Endothelial cell of umbilical vein (primary cell): ENCODE measurements around the gene MARCHF9. TPM values are rescaled to one million over a fixed set of nuclear protein-coding genes. Genes with fewer than 3 reads are reported as not detected.

ENCODE experiments used
- BruUV-seq: library from RNA; stranded (reverse); fragments of 400-500 nt; replicated peaks from 2 replicates; lab custom pipeline; 2021; lab: Mats Ljungman, UMichigan
- CTCF ChIA-PET: fragments of 300-600, 350-600 bp; sonication (Branson Sonifier 250); formaldehyde crosslinking; loops from one replicate; lab custom pipeline; 2021; ENCODE audit warnings: antibody characterized with exemption, inconsistent platforms; lab: Charles Lee
- POLR2A ChIA-PET: fragments of 300-600, 350-600 bp; sonication (Branson Sonifier 250); formaldehyde crosslinking; loops from one replicate; lab custom pipeline; 2021; ENCODE audit warnings: antibody characterized with exemption, inconsistent platforms; lab: Charles Lee
- DNase-seq: peaks from one replicate; pipeline ENCODE4 v3.0.0-alpha.2; 2011; ENCODE audit warnings: low read depth, low spot score
- FAIRE-seq: peaks from 2 replicates; lab custom pipeline; 2011; peaks lifted over from hg19 to GRCh38; lab: Jason Lieb, UNC
- H2AFZ ChIP-seq: 2 replicates; pipeline ENCODE4 v1.6.0; 2012; ENCODE audit warnings: low read depth, low read length, control low read depth, inconsistent platforms
- H3K27ac ChIP-seq: 2 replicates; pipeline ENCODE4 v1.5.1; 2011; ENCODE audit warnings: low read depth, mild to moderate bottlenecking, control low read depth, low read length, moderate library complexity; ENCODE audit not compliant: insufficient read depth
- H3K27me3 ChIP-seq, 2 experiments: 2 replicates each; pipeline versions ENCODE4 v1.6.0 to v1.6.1; 2011; ENCODE audit warnings: low read length in 2 of 2, mixed read lengths in 1 of 2; ENCODE audit not compliant: control insufficient read depth in 2 of 2, insufficient read depth in 2 of 2
- H3K36me3 ChIP-seq, 2 experiments: 2 replicates in 1 of 2; 3 replicates in 1 of 2; pipeline ENCODE4 v1.5.1; 2011; ENCODE audit warnings: low read length in 2 of 2, mild to moderate bottlenecking in 1 of 2, moderate library complexity in 1 of 2; ENCODE audit not compliant: control insufficient read depth in 2 of 2, insufficient read depth in 2 of 2; ENCODE audit errors: extremely low read depth in 1 of 2
- H3K4me1 ChIP-seq: 3 replicates; pipeline ENCODE4 v1.5.1; 2011; ENCODE audit warnings: mild to moderate bottlenecking, low read length; ENCODE audit not compliant: control insufficient read depth, insufficient read depth; ENCODE audit errors: extremely low read depth
- H3K4me2 ChIP-seq: 2 replicates; pipeline ENCODE4 v1.6.1; 2011; ENCODE audit warnings: low read length, control low read depth, mixed read lengths; ENCODE audit not compliant: insufficient read depth
- H3K4me3 ChIP-seq, 3 experiments: fragments of 200-600 bp in 1 of 3; sonication (generic), shearing (Covaris generic) in 1 of 3; replicated peaks in 1 of 3; 2 replicates each; pipeline ENCODE4 v1.5.1; 2011 to 2016; ENCODE audit warnings: control low read depth in 3 of 3, low read length in 3 of 3, mild to moderate bottlenecking in 2 of 3, inconsistent platforms in 1 of 3, low read depth in 1 of 3, moderate library complexity in 1 of 3; ENCODE audit not compliant: insufficient read depth in 1 of 3
- H3K79me2 ChIP-seq: 2 replicates; pipeline ENCODE4 v1.6.0; 2012; ENCODE audit warnings: low read length, inconsistent platforms; ENCODE audit not compliant: control insufficient read depth, insufficient read depth
- H3K9ac ChIP-seq: replicated peaks from 2 replicates; pipeline ENCODE3; 2011; ENCODE audit warnings: low read length, control low read depth; ENCODE audit not compliant: insufficient read depth; ENCODE audit errors: extremely low read depth
- H3K9me1 ChIP-seq: replicated peaks from 3 replicates; pipeline ENCODE4 v1.6.0; 2011; ENCODE audit warnings: mild to moderate bottlenecking, low read length; ENCODE audit not compliant: control insufficient read depth, insufficient read depth; ENCODE audit errors: extremely low read depth
- H3K9me3 ChIP-seq: replicated peaks from 2 replicates; pipeline ENCODE4 v1.5.1; 2012; ENCODE audit warnings: low read length, inconsistent platforms; ENCODE audit not compliant: control insufficient read depth, insufficient read depth
- H4K20me1 ChIP-seq: replicated peaks from 2 replicates; pipeline ENCODE3; 2011; ENCODE audit warnings: mild to moderate bottlenecking, low read length; ENCODE audit not compliant: control insufficient read depth, insufficient read depth; ENCODE audit errors: extremely low read depth
- EZH2 ChIP-seq: IDR thresholded peaks from 2 replicates; pipeline ENCODE4 v1.6.1; 2012; ENCODE audit warnings: borderline replicate concordance, low read depth, mild to moderate bottlenecking, moderate library complexity, low read length, inconsistent platforms; ENCODE audit not compliant: severe bottlenecking
- GATA2 ChIP-seq: IDR thresholded peaks from 2 replicates; pipeline ENCODE4 v1.7.0; 2011; ENCODE audit warnings: low read depth, mild to moderate bottlenecking, moderate library complexity, mixed read lengths, low read length; ENCODE audit not compliant: insufficient read length, insufficient read depth
- JUN ChIP-seq: IDR thresholded peaks from 2 replicates; pipeline ENCODE4 v1.6.1; 2011; ENCODE audit warnings: borderline replicate concordance, low read depth; ENCODE audit not compliant: insufficient read length, insufficient read depth
- MAX ChIP-seq: IDR thresholded peaks from 2 replicates; pipeline ENCODE4 v1.6.1; 2011; ENCODE audit not compliant: insufficient read depth, insufficient read length
- MYC ChIP-seq: IDR thresholded peaks from one replicate; pipeline ENCODE4 v1.6.1; 2011; ENCODE audit warnings: mild to moderate bottlenecking, low read depth, low read length
- POLR2A ChIP-seq: IDR thresholded peaks from 2 replicates; pipeline ENCODE4 v1.6.1; 2012; ENCODE audit warnings: low read depth, mild to moderate bottlenecking, control low read depth, low read length
- POLR2AphosphoS5 ChIP-seq: IDR thresholded peaks from 2 replicates; pipeline ENCODE4 v1.6.1; 2012; ENCODE audit warnings: low read depth, mild to moderate bottlenecking, control low read depth, low read length, moderate library complexity; ENCODE audit not compliant: insufficient read depth
- dilution Hi-C: fragments of 300-500 bp; cut with MboI; formaldehyde crosslinking; loops from one replicate; pipeline ENCODE4 v1.15.0; 2019; ENCODE audit warnings: low sequenced_read_pairs; ENCODE audit not compliant: extremely low pct_ligation_motif_present
- intact Hi-C: fragments of 100-400 bp; cut with micrococcal nuclease; formaldehyde crosslinking; loops from one replicate; pipeline ENCODE4 v1.10.0; 2022
- polyA plus RNA-seq, 4 experiments: library from polyadenylated mRNA; depleted of rRNA in 3 of 4; stranded (reverse) in 3 of 4; unstranded in 1 of 4; fragments of >200 nt; gene quantifications; 2 replicates each; pipeline versions ENCODE4 v1.2.1 to v1.2.3, GENCODE V29; 2011 to 2012; ENCODE audit warnings: missing spikeins in 1 of 4
- total RNA-seq: library from RNA; stranded (reverse); gene quantifications from 2 replicates; pipeline ENCODE4 v1.2.3, GENCODE V29; 2021
- TF ChIP-seq, protein P1 (sequence below), 2 donors: IDR thresholded peaks; 1 replicate in 1 of 2; 2 replicates in 1 of 2; pipeline ENCODE4 v1.5.1; 2011; ENCODE audit warnings: low read length in 2 of 2, mild to moderate bottlenecking in 2 of 2, moderate library complexity in 2 of 2, control low read depth in 1 of 2, inconsistent platforms in 1 of 2, low read depth in 1 of 2; ENCODE audit not compliant: insufficient read depth in 1 of 2; ENCODE audit errors: extremely low read depth in 1 of 2

The MARCHF9 gene
- total and polyA plus RNA-seq, 2 donors (not counting 3 experiments of a cell fraction or from before 2014, with no cell fraction given), result 4.6 to 4.8 TPM

GRCh38 chr12:57752668-57753000, 2.3 kb upstream of the MARCHF9 start:
- Histone ChIP-seq H3K4me2 (peak overlapping the region; percentile 53), H3K79me2 (peaks cover 19% of the 10 kb centered on the region), H3K27me3 (peaks cover 22 to 28% of the 10 kb centered on the region in 2 experiments), H3K4me3 (peak overlapping the region in 2 of 3 experiments; percentile 3 to 25), H3K36me3 (peaks cover 4 to 19% of the 10 kb centered on the region in 2 experiments), H2AFZ (peak overlapping the region; percentile 19), H3K9me1 (no peaks in the 10 kb centered on the region), H3K4me1 (peaks cover 17% of the 10 kb centered on the region), H3K9ac (no peak overlapping the region), H3K27ac (no peak overlapping the region), H3K9me3 (no peaks in the 10 kb centered on the region), H4K20me1 (no peaks in the 10 kb centered on the region)
- intact Hi-C loops (loop anchor here (1.0 kb wide), 2 partner anchors 20 to 26 kb away; partner anchors contain the start of genes EEF1AKMT3 and METTL1), dilution Hi-C loops (no loop called here)
- POLR2A ChIA-PET, result no interaction called here
- no TSS peak for BruUV-seq
- no peak for DNase-seq
- CTCF ChIA-PET, result interaction anchor here (0.8 to 1.2 kb wide), 2 partner anchors 12 to 26 kb away, joined by 3 to 5 read pairs; no protein-coding TSS in a partner anchor
- FAIRE-seq, result no peak
- TF ChIP-seq MYC (no peak), MAX (no peak), GATA2 (no peak), EZH2 (no peak), POLR2AphosphoS5 (no peak), JUN (no peak), POLR2A (peak; percentile 12)
- TF ChIP-seq, protein P1, sequence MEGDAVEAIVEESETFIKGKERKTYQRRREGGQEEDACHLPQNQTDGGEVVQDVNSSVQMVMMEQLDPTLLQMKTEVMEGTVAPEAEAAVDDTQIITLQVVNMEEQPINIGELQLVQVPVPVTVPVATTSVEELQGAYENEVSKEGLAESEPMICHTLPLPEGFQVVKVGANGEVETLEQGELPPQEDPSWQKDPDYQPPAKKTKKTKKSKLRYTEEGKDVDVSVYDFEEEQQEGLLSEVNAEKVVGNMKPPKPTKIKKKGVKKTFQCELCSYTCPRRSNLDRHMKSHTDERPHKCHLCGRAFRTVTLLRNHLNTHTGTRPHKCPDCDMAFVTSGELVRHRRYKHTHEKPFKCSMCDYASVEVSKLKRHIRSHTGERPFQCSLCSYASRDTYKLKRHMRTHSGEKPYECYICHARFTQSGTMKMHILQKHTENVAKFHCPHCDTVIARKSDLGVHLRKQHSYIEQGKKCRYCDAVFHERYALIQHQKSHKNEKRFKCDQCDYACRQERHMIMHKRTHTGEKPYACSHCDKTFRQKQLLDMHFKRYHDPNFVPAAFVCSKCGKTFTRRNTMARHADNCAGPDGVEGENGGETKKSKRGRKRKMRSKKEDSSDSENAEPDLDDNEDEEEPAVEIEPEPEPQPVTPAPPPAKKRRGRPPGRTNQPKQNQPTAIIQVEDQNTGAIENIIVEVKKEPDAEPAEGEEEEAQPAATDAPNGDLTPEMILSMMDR (IDR thresholded peaks at IDR 0.05; ENCODE audit: extremely low read depth in 1 of 2, insufficient read depth in 1 of 2, low read depth in 1 of 2, low read length in 2 of 2), result no peak
